Panc1 (cell line): ENCODE data around the gene MAGI1. TPM values are rescaled to one million over a fixed set of nuclear protein-coding genes. Genes with fewer than 3 reads are reported as not detected.

ENCODE experiments used
- ATAC-seq: fragments of 200-7000 bp; cut with Tn5 transposase; 2 replicates; pipeline ENCODE4 v1.9.1; 2020; ENCODE audit warnings: mild to moderate bottlenecking, moderate library complexity
- BruUV-seq: library from RNA; stranded (reverse); fragments of 400-500 nt; replicated peaks from 2 replicates; lab custom pipeline; 2021; lab: Mats Ljungman, UMichigan
- CTCF ChIA-PET: fragments of 300-600 bp; sonication (Branson Sonifier 250); formaldehyde crosslinking; loops from one replicate; lab custom pipeline; 2022; ENCODE audit warnings: antibody characterized with exemption; lab: Charles Lee
- POLR2A ChIA-PET: fragments of 300-600 bp; sonication (Branson Sonifier 250); formaldehyde crosslinking; loops from one replicate; lab custom pipeline; 2022; ENCODE audit warnings: antibody characterized with exemption; lab: Charles Lee
- DNase-seq: peaks from one replicate; pipeline ENCODE4 v3.0.0-alpha.2; 2010; ENCODE audit warnings: low read depth, low spot score
- H3K27ac ChIP-seq: 2 replicates; pipeline ENCODE4 v1.5.1; 2011; ENCODE audit warnings: mild to moderate bottlenecking, low read length, inconsistent platforms
- H3K27me3 ChIP-seq: fragments of 200-500 bp; sonication (Bioruptor generic); 2 replicates; pipeline ENCODE4 v1.6.0; 2014; ENCODE audit warnings: low read length, inconsistent platforms; ENCODE audit not compliant: control insufficient read depth, insufficient read depth
- H3K36me3 ChIP-seq: fragments of 200-500 bp; sonication (Bioruptor generic); 2 replicates; pipeline ENCODE4 v1.5.1; 2014; ENCODE audit warnings: inconsistent platforms, mild to moderate bottlenecking, low read length, moderate library complexity; ENCODE audit not compliant: control insufficient read depth, insufficient read depth
- H3K4me1 ChIP-seq: 2 replicates; pipeline ENCODE4 v1.5.1; 2011; ENCODE audit warnings: inconsistent platforms, mild to moderate bottlenecking, low read length, moderate library complexity; ENCODE audit not compliant: control insufficient read depth, insufficient read depth
- H3K4me3 ChIP-seq, 2 experiments: 2 replicates each; pipeline ENCODE4 v1.5.1; 2011 to 2012; ENCODE audit warnings: low read depth in 2 of 2, low read length in 2 of 2, mild to moderate bottlenecking in 2 of 2, inconsistent platforms in 1 of 2, moderate library complexity in 1 of 2
- H3K9me3 ChIP-seq: fragments of 200-500 bp; sonication (Bioruptor generic); 2 replicates; pipeline ENCODE4 v1.5.1; 2014; ENCODE audit warnings: low read depth, mild to moderate bottlenecking, inconsistent platforms, low read length, moderate library complexity; ENCODE audit not compliant: control insufficient read depth, insufficient read depth
- CTCF ChIP-seq: fragments of 450-650 bp; IDR thresholded peaks from 2 replicates; pipeline ENCODE4 v1.5.1; 2017; ENCODE audit warnings: mild to moderate bottlenecking
- POLR2AphosphoS5 ChIP-seq: IDR thresholded peaks from 2 replicates; pipeline ENCODE4 v1.6.1; 2012; ENCODE audit warnings: mild to moderate bottlenecking, low read depth, low read length, moderate library complexity
- SIN3A ChIP-seq: IDR thresholded peaks from 2 replicates; pipeline ENCODE4 v1.6.1; 2012; ENCODE audit warnings: low read depth, mild to moderate bottlenecking, low read length, moderate library complexity, borderline replicate concordance; ENCODE audit not compliant: insufficient read depth
- TCF7L2 ChIP-seq: IDR thresholded peaks from 2 replicates; pipeline ENCODE4 v1.6.1; 2011; ENCODE audit warnings: mild to moderate bottlenecking, low read depth, low read length, inconsistent platforms
- in situ Hi-C: cut with HindIII; loops from 2 replicates; pipeline ENCODE4 v1.10.0; 2016; ENCODE audit warnings: low sequenced_read_pairs, low pct_unique_long_range_greater_than_20kb
- intact Hi-C: fragments of 100-400 bp; cut with micrococcal nuclease; formaldehyde crosslinking; loops from one replicate; pipeline ENCODE4 v1.10.0; 2022; ENCODE audit not compliant: unreplicated experiment
- total RNA-seq: library from RNA; stranded (reverse); gene quantifications from one replicate; pipeline ENCODE4 v1.2.1, GENCODE V29; 2021; ENCODE audit not compliant: unreplicated experiment
- TF ChIP-seq, protein P1 (sequence below), 2 experiments: IDR thresholded peaks; 2 replicates each; pipeline ENCODE4 v1.6.1; 2011 to 2012; ENCODE audit warnings: low read depth in 2 of 2, control low read depth in 1 of 2, low read length in 1 of 2, mild to moderate bottlenecking in 1 of 2, moderate library complexity in 1 of 2; ENCODE audit not compliant: insufficient read depth in 1 of 2

Gene MAGI1
- total RNA-seq, 1 experiment from 2014 or later: 9.5 TPM

DNA sequence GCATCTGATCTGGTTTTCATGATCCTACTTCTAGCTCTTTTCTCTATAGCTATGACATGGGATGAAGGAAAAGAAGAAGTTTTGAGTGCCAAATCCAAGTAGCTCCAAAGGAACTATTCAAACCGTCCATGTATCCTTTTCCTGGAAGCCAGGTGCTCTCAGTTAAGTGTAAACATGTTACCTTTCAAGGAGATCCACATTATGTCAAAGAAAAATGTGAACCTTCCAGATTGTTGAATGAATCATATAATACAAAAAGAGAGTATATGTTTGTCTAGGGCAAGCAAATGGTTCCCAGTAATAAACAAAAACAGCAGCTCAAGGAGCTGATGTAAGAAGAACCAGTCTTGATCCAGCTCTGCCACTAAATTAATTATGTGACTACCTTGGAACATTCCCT is 534.9 kb downstream of the MAGI1 start:
- ATAC-seq (no peak), DNase-seq (no peak)
- no peaks in the 10 kb centered on the region for H3K27me3 ChIP-seq
- in situ Hi-C loops: no loop called here
- intact Hi-C loops: no loop called here
- no peak overlapping the region for H3K4me3 ChIP-seq
- no peaks in the 10 kb centered on the region for H3K4me1 ChIP-seq
- H3K9me3 ChIP-seq: no peaks in the 10 kb centered on the region
- H3K27ac ChIP-seq: no peak overlapping the region
- TF ChIP-seq, protein P1, sequence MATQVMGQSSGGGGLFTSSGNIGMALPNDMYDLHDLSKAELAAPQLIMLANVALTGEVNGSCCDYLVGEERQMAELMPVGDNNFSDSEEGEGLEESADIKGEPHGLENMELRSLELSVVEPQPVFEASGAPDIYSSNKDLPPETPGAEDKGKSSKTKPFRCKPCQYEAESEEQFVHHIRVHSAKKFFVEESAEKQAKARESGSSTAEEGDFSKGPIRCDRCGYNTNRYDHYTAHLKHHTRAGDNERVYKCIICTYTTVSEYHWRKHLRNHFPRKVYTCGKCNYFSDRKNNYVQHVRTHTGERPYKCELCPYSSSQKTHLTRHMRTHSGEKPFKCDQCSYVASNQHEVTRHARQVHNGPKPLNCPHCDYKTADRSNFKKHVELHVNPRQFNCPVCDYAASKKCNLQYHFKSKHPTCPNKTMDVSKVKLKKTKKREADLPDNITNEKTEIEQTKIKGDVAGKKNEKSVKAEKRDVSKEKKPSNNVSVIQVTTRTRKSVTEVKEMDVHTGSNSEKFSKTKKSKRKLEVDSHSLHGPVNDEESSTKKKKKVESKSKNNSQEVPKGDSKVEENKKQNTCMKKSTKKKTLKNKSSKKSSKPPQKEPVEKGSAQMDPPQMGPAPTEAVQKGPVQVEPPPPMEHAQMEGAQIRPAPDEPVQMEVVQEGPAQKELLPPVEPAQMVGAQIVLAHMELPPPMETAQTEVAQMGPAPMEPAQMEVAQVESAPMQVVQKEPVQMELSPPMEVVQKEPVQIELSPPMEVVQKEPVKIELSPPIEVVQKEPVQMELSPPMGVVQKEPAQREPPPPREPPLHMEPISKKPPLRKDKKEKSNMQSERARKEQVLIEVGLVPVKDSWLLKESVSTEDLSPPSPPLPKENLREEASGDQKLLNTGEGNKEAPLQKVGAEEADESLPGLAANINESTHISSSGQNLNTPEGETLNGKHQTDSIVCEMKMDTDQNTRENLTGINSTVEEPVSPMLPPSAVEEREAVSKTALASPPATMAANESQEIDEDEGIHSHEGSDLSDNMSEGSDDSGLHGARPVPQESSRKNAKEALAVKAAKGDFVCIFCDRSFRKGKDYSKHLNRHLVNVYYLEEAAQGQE (IDR thresholded peaks at IDR 0.05; ENCODE audit: insufficient read depth in 1 of 2, low read depth in 2 of 2, low read length in 1 of 2): no peak
- TF ChIP-seq TCF7L2 (no peak), SIN3A (no peak), POLR2AphosphoS5 (no peak), CTCF (no peak)
- BruUV-seq: no TSS peak
- no peaks in the 10 kb centered on the region for H3K36me3 ChIP-seq
- CTCF ChIA-PET: no interaction called here
- POLR2A ChIA-PET: no interaction called here

DNA sequence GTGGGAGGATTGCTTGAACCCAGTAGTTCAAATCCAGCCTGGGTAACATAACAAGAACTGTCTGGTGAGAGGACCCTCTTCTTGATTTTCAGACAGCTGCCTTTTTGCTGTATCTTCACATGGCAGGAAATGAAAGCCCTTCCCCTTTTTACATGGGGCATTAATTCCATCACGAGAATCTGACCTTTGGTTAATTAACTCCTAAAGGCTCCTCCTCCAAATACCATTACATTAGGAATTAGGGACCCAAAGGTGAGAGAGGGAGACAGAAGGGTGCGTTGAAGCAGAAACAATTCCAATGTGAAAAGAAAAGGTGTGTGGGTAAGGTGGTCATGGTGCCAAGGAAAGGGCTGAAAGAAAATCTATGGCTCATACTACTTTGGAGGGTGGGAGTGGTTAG is 536.2 kb downstream of the MAGI1 start:
- Histone ChIP-seq H3K27ac (no peak overlapping the region), H3K36me3 (no peaks in the 10 kb centered on the region), H3K4me3 (no peak overlapping the region), H3K27me3 (no peaks in the 10 kb centered on the region), H3K4me1 (no peaks in the 10 kb centered on the region), H3K9me3 (no peaks in the 10 kb centered on the region)
- BruUV-seq: no TSS peak
- intact Hi-C loops: no loop called here
- ChIA-PET CTCF (no interaction called here), POLR2A (no interaction called here)
- no peak for DNase-seq
- no peak for ATAC-seq
- TF ChIP-seq CTCF: no peak
- in situ Hi-C loops: no loop called here
